DOHH2 (cell line): ENCODE data around the gene TRMT11.

Experiments used
- H3F3A ChIP-seq: fragments of 200-600 bp; sonication (generic), shearing (Covaris generic); 2 replicates; pipeline ENCODE4 v1.6.0; 2016; ENCODE audit warnings: antibody characterized with exemption, mild to moderate bottlenecking; ENCODE audit not compliant: control insufficient read depth, insufficient read depth
- H3K27ac ChIP-seq: fragments of 200-600 bp; sonication (generic); 2 replicates; pipeline ENCODE4 v1.5.1; 2014; ENCODE audit warnings: low read depth, mild to moderate bottlenecking, low read length, moderate library complexity
- H3K27me3 ChIP-seq: fragments of 200-600 bp; sonication (generic); 2 replicates; pipeline ENCODE4 v1.6.1; 2014; ENCODE audit warnings: mild to moderate bottlenecking, low read length, mixed read lengths; ENCODE audit not compliant: control insufficient read depth
- H3K36me3 ChIP-seq: fragments of 200-600 bp; sonication (generic); 2 replicates; pipeline ENCODE4 v1.6.1; 2014; ENCODE audit warnings: mild to moderate bottlenecking, low read length, moderate library complexity, mixed read lengths; ENCODE audit not compliant: control insufficient read depth
- H3K4me1 ChIP-seq: fragments of 200-600 bp; sonication (generic); 2 replicates; pipeline ENCODE4 v1.6.1; 2014; ENCODE audit warnings: mild to moderate bottlenecking, low read length, mixed read lengths; ENCODE audit not compliant: control insufficient read depth
- H3K4me2 ChIP-seq: fragments of 200-600 bp; sonication (generic); 2 replicates; pipeline ENCODE4 v1.6.0; 2014; ENCODE audit warnings: mild to moderate bottlenecking, low read length, moderate library complexity
- H3K4me3 ChIP-seq: fragments of 200-600 bp; sonication (generic); 2 replicates; pipeline ENCODE4 v1.5.1; 2014; ENCODE audit warnings: mild to moderate bottlenecking, low read length, mixed read lengths
- H3K79me2 ChIP-seq: fragments of 200-600 bp; sonication (generic); 2 replicates; pipeline ENCODE4 v1.6.1; 2014; ENCODE audit warnings: mild to moderate bottlenecking, low read length, mixed read lengths; ENCODE audit not compliant: control insufficient read depth
- H3K9me2 ChIP-seq: fragments of 200-600 bp; sonication (generic); replicated peaks from 2 replicates; pipeline ENCODE4 v1.6.1; 2014; ENCODE audit warnings: mild to moderate bottlenecking, low read length, mixed read lengths; ENCODE audit not compliant: control insufficient read depth
- H3K9me3 ChIP-seq: fragments of 200-600 bp; sonication (generic); 2 replicates; pipeline ENCODE4 v1.6.1; 2014; ENCODE audit warnings: antibody characterized with exemption, low read length, mixed read lengths; ENCODE audit not compliant: control insufficient read depth, insufficient read depth
- H4K20me1 ChIP-seq: fragments of 200-600 bp; sonication (generic); 2 replicates; pipeline ENCODE4 v1.6.0; 2014; ENCODE audit warnings: low read depth, mild to moderate bottlenecking, antibody characterized with exemption, low read length, moderate library complexity; ENCODE audit not compliant: control insufficient read depth, insufficient read depth
- EZH2phosphoT487 ChIP-seq: fragments of 200-600 bp; sonication (generic); IDR thresholded peaks from 2 replicates; pipeline ENCODE4 v1.6.1; 2017; ENCODE audit warnings: borderline replicate concordance, mild to moderate bottlenecking, antibody characterized with exemption, low read length, moderate library complexity, mixed read lengths
- TF ChIP-seq, protein P1 (sequence below): fragments of 200-600 bp; sonication (generic); IDR thresholded peaks from one replicate; pipeline ENCODE4 v1.5.1; 2014; ENCODE audit warnings: antibody characterized with exemption, mild to moderate bottlenecking, low read depth, low read length; ENCODE audit not compliant: poor library complexity, severe bottlenecking

TRMT11 gene

GRCh38 chr6:126010040-126010439 lies 23.7 kb downstream of the TRMT11 start:
- H4K20me1 ChIP-seq, result no peaks in the 10 kb centered on the region
- TF ChIP-seq EZH2phosphoT487, result no peak
- TF ChIP-seq, protein P1, sequence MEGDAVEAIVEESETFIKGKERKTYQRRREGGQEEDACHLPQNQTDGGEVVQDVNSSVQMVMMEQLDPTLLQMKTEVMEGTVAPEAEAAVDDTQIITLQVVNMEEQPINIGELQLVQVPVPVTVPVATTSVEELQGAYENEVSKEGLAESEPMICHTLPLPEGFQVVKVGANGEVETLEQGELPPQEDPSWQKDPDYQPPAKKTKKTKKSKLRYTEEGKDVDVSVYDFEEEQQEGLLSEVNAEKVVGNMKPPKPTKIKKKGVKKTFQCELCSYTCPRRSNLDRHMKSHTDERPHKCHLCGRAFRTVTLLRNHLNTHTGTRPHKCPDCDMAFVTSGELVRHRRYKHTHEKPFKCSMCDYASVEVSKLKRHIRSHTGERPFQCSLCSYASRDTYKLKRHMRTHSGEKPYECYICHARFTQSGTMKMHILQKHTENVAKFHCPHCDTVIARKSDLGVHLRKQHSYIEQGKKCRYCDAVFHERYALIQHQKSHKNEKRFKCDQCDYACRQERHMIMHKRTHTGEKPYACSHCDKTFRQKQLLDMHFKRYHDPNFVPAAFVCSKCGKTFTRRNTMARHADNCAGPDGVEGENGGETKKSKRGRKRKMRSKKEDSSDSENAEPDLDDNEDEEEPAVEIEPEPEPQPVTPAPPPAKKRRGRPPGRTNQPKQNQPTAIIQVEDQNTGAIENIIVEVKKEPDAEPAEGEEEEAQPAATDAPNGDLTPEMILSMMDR, result no peak
- no peak overlapping the region for H3K27ac ChIP-seq
- peaks cover 85% of the 10 kb centered on the region for H3K36me3 ChIP-seq
- H3K9me2 ChIP-seq, result no peaks in the 10 kb centered on the region
- peaks cover 4% of the 10 kb centered on the region; the same call in 1 of the 2 replicates for H3F3A ChIP-seq
- peaks cover 6% of the 10 kb centered on the region for H3K4me1 ChIP-seq
- no peaks in the 10 kb centered on the region for H3K9me3 ChIP-seq
- H3K4me3 ChIP-seq, result no peak overlapping the region
- peaks cover 6% of the 10 kb centered on the region for H3K79me2 ChIP-seq
- H3K27me3 ChIP-seq, result no peaks in the 10 kb centered on the region
- H3K4me2 ChIP-seq, result no peak overlapping the region

GRCh38 chr6:126015863-126016262 lies 29.5 kb downstream of the TRMT11 start:
- Histone ChIP-seq H3K9me2 (no peaks in the 10 kb centered on the region), H3K27me3 (no peaks in the 10 kb centered on the region), H3K27ac (no peak overlapping the region), H3K36me3 (peaks cover 87% of the 10 kb centered on the region), H3K79me2 (no peaks in the 10 kb centered on the region), H3K9me3 (no peaks in the 10 kb centered on the region), H3K4me3 (no peak overlapping the region), H4K20me1 (no peaks in the 10 kb centered on the region), H3K4me1 (no peaks in the 10 kb centered on the region), H3K4me2 (no peak overlapping the region), H3F3A (no peaks in the 10 kb centered on the region)
- TF ChIP-seq EZH2phosphoT487, result no peak
- TF ChIP-seq, protein P1, result no peak

GRCh38 chr6:126016591-126016990 lies 30.3 kb downstream of the TRMT11 start:
- Histone ChIP-seq H3K9me2 (no peaks in the 10 kb centered on the region), H3K79me2 (no peaks in the 10 kb centered on the region), H3K4me1 (no peaks in the 10 kb centered on the region), H3K27ac (no peak overlapping the region), H3F3A (no peaks in the 10 kb centered on the region), H3K4me2 (no peak overlapping the region), H4K20me1 (no peaks in the 10 kb centered on the region), H3K27me3 (no peaks in the 10 kb centered on the region), H3K9me3 (no peaks in the 10 kb centered on the region), H3K36me3 (peaks cover 87% of the 10 kb centered on the region), H3K4me3 (no peak overlapping the region)
- TF ChIP-seq EZH2phosphoT487, result no peak
- TF ChIP-seq, protein P1, result no peak
